Endothelial cell of umbilical vein (primary cell): ENCODE data around the gene TSEN15. TPM values are rescaled to one million over a fixed set of nuclear protein-coding genes. Genes with fewer than 3 reads are reported as not detected.
"Not testable (repeated sequence)": the region's sequence is repeated elsewhere in the genome, so short reads cannot be mapped to it uniquely, and the experiment has no call there.

Experiments used
- BruUV-seq: library from RNA; stranded (reverse); fragments of 400-500 nt; replicated peaks from 2 replicates; lab custom pipeline; 2021; lab: Mats Ljungman, UMichigan
- CTCF ChIA-PET: fragments of 300-600, 350-600 bp; sonication (Branson Sonifier 250); formaldehyde crosslinking; loops from one replicate; lab custom pipeline; 2021; ENCODE audit warnings: antibody characterized with exemption, inconsistent platforms; lab: Charles Lee
- POLR2A ChIA-PET: fragments of 300-600, 350-600 bp; sonication (Branson Sonifier 250); formaldehyde crosslinking; loops from one replicate; lab custom pipeline; 2021; ENCODE audit warnings: antibody characterized with exemption, inconsistent platforms; lab: Charles Lee
- DNase-seq: peaks from one replicate; pipeline ENCODE4 v3.0.0-alpha.2; 2011; ENCODE audit warnings: low read depth, low spot score
- FAIRE-seq: peaks from 2 replicates; lab custom pipeline; 2011; peaks lifted over from hg19 to GRCh38; lab: Jason Lieb, UNC
- H2AFZ ChIP-seq: 2 replicates; pipeline ENCODE4 v1.6.0; 2012; ENCODE audit warnings: low read depth, low read length, control low read depth, inconsistent platforms
- H3K27ac ChIP-seq: 2 replicates; pipeline ENCODE4 v1.5.1; 2011; ENCODE audit warnings: low read depth, mild to moderate bottlenecking, control low read depth, low read length, moderate library complexity; ENCODE audit not compliant: insufficient read depth
- H3K27me3 ChIP-seq, 2 experiments: 2 replicates each; pipeline versions ENCODE4 v1.6.0 to v1.6.1; 2011; ENCODE audit warnings: low read length in 2 of 2, mixed read lengths in 1 of 2; ENCODE audit not compliant: control insufficient read depth in 2 of 2, insufficient read depth in 2 of 2
- H3K36me3 ChIP-seq, 2 experiments: 2 replicates in 1 of 2; 3 replicates in 1 of 2; pipeline ENCODE4 v1.5.1; 2011; ENCODE audit warnings: low read length in 2 of 2, mild to moderate bottlenecking in 1 of 2, moderate library complexity in 1 of 2; ENCODE audit not compliant: control insufficient read depth in 2 of 2, insufficient read depth in 2 of 2; ENCODE audit errors: extremely low read depth in 1 of 2
- H3K4me1 ChIP-seq: 3 replicates; pipeline ENCODE4 v1.5.1; 2011; ENCODE audit warnings: mild to moderate bottlenecking, low read length; ENCODE audit not compliant: control insufficient read depth, insufficient read depth; ENCODE audit errors: extremely low read depth
- H3K4me2 ChIP-seq: 2 replicates; pipeline ENCODE4 v1.6.1; 2011; ENCODE audit warnings: low read length, control low read depth, mixed read lengths; ENCODE audit not compliant: insufficient read depth
- H3K4me3 ChIP-seq, 3 experiments: fragments of 200-600 bp in 1 of 3; sonication (generic), shearing (Covaris generic) in 1 of 3; replicated peaks in 1 of 3; 2 replicates each; pipeline ENCODE4 v1.5.1; 2011 to 2016; ENCODE audit warnings: control low read depth in 3 of 3, low read length in 3 of 3, mild to moderate bottlenecking in 2 of 3, inconsistent platforms in 1 of 3, low read depth in 1 of 3, moderate library complexity in 1 of 3; ENCODE audit not compliant: insufficient read depth in 1 of 3
- H3K79me2 ChIP-seq: 2 replicates; pipeline ENCODE4 v1.6.0; 2012; ENCODE audit warnings: low read length, inconsistent platforms; ENCODE audit not compliant: control insufficient read depth, insufficient read depth
- H3K9ac ChIP-seq: replicated peaks from 2 replicates; pipeline ENCODE3; 2011; ENCODE audit warnings: low read length, control low read depth; ENCODE audit not compliant: insufficient read depth; ENCODE audit errors: extremely low read depth
- H3K9me1 ChIP-seq: replicated peaks from 3 replicates; pipeline ENCODE4 v1.6.0; 2011; ENCODE audit warnings: mild to moderate bottlenecking, low read length; ENCODE audit not compliant: control insufficient read depth, insufficient read depth; ENCODE audit errors: extremely low read depth
- H3K9me3 ChIP-seq: replicated peaks from 2 replicates; pipeline ENCODE4 v1.5.1; 2012; ENCODE audit warnings: low read length, inconsistent platforms; ENCODE audit not compliant: control insufficient read depth, insufficient read depth
- H4K20me1 ChIP-seq: replicated peaks from 2 replicates; pipeline ENCODE3; 2011; ENCODE audit warnings: mild to moderate bottlenecking, low read length; ENCODE audit not compliant: control insufficient read depth, insufficient read depth; ENCODE audit errors: extremely low read depth
- EZH2 ChIP-seq: IDR thresholded peaks from 2 replicates; pipeline ENCODE4 v1.6.1; 2012; ENCODE audit warnings: borderline replicate concordance, low read depth, mild to moderate bottlenecking, moderate library complexity, low read length, inconsistent platforms; ENCODE audit not compliant: severe bottlenecking
- FOS ChIP-seq: IDR thresholded peaks from 2 replicates; pipeline ENCODE4 v1.6.1; 2011; ENCODE audit warnings: mild to moderate bottlenecking, low read length, moderate library complexity, borderline replicate concordance; ENCODE audit not compliant: insufficient read depth
- GATA2 ChIP-seq: IDR thresholded peaks from 2 replicates; pipeline ENCODE4 v1.7.0; 2011; ENCODE audit warnings: low read depth, mild to moderate bottlenecking, moderate library complexity, mixed read lengths, low read length; ENCODE audit not compliant: insufficient read length, insufficient read depth
- JUN ChIP-seq: IDR thresholded peaks from 2 replicates; pipeline ENCODE4 v1.6.1; 2011; ENCODE audit warnings: borderline replicate concordance, low read depth; ENCODE audit not compliant: insufficient read length, insufficient read depth
- MYC ChIP-seq: IDR thresholded peaks from one replicate; pipeline ENCODE4 v1.6.1; 2011; ENCODE audit warnings: mild to moderate bottlenecking, low read depth, low read length
- POLR2A ChIP-seq: IDR thresholded peaks from 2 replicates; pipeline ENCODE4 v1.6.1; 2012; ENCODE audit warnings: low read depth, mild to moderate bottlenecking, control low read depth, low read length
- POLR2AphosphoS5 ChIP-seq: IDR thresholded peaks from 2 replicates; pipeline ENCODE4 v1.6.1; 2012; ENCODE audit warnings: low read depth, mild to moderate bottlenecking, control low read depth, low read length, moderate library complexity; ENCODE audit not compliant: insufficient read depth
- dilution Hi-C: fragments of 300-500 bp; cut with MboI; formaldehyde crosslinking; loops from one replicate; pipeline ENCODE4 v1.15.0; 2019; ENCODE audit warnings: low sequenced_read_pairs; ENCODE audit not compliant: extremely low pct_ligation_motif_present
- intact Hi-C: fragments of 100-400 bp; cut with micrococcal nuclease; formaldehyde crosslinking; loops from one replicate; pipeline ENCODE4 v1.10.0; 2022
- polyA plus RNA-seq, 4 experiments: library from polyadenylated mRNA; depleted of rRNA in 3 of 4; stranded (reverse) in 3 of 4; unstranded in 1 of 4; fragments of >200 nt; gene quantifications; 2 replicates each; pipeline versions ENCODE4 v1.2.1 to v1.2.3, GENCODE V29; 2011 to 2012; ENCODE audit warnings: missing spikeins in 1 of 4
- total RNA-seq: library from RNA; stranded (reverse); gene quantifications from 2 replicates; pipeline ENCODE4 v1.2.3, GENCODE V29; 2021
- TF ChIP-seq, protein P1 (sequence below): IDR thresholded peaks from 2 replicates; pipeline ENCODE4 v1.6.1; 2011; ENCODE audit not compliant: insufficient read depth, insufficient read length
- TF ChIP-seq, protein P2 (sequence below), 2 donors: IDR thresholded peaks; 1 replicate in 1 of 2; 2 replicates in 1 of 2; pipeline ENCODE4 v1.5.1; 2011; ENCODE audit warnings: low read length in 2 of 2, mild to moderate bottlenecking in 2 of 2, moderate library complexity in 2 of 2, control low read depth in 1 of 2, inconsistent platforms in 1 of 2, low read depth in 1 of 2; ENCODE audit not compliant: insufficient read depth in 1 of 2; ENCODE audit errors: extremely low read depth in 1 of 2

Gene TSEN15
- total and polyA plus RNA-seq, 2 donors (not counting 3 experiments of a cell fraction or from before 2014, with no cell fraction given): 20.6 to 25.8 TPM

DNA sequence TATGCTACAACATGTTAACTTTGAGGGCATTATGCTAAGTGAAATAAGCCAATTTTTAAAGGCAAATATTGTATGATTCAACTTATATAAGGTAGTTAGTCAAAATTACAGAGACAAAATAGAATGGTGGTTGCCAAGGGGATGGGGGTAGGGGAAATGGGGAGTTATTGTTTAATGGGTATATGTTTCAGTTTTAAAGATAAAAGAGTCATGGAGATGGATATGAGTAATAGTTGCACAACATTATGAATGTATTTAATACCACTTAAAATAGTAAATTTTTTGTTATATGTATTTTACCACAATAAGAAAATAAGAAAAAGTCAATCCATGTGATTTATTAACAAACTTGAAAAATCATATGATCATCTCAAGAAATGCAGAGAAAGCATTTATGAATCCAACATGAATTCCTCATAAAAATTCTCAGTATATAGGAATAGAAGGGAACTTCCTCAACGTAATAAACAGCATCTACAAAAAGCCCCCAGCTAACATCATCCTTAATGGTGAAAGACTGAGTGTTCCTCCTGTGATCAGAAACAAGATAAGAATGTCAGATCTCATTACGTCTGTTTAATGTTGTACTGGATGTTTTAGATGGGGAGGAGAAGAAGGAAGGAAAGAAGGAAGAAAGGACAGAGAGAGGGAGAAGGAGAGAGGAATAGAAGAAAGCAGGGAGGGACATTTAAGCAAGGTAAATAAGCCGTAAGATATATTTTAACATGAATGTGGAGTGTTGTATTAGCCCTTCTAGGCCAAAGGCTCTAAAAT, 6.7 kb upstream of the TSEN15 start:
- no peaks in the 10 kb centered on the region for H3K9me3 ChIP-seq
- DNase-seq (no peak), FAIRE-seq (no peak)
- no peaks in the 10 kb centered on the region for H3K79me2 ChIP-seq
- H3K36me3 ChIP-seq: no peaks in the 10 kb centered on the region
- H4K20me1 ChIP-seq: no peaks in the 10 kb centered on the region
- TF ChIP-seq POLR2AphosphoS5: no peak
- TF ChIP-seq GATA2: no peak
- TF ChIP-seq POLR2A: no peak
- TF ChIP-seq FOS: no peak
- TF ChIP-seq MYC: no peak
- TF ChIP-seq, protein P1, sequence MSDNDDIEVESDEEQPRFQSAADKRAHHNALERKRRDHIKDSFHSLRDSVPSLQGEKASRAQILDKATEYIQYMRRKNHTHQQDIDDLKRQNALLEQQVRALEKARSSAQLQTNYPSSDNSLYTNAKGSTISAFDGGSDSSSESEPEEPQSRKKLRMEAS: no peak
- TF ChIP-seq EZH2: no peak
- TF ChIP-seq, protein P2, sequence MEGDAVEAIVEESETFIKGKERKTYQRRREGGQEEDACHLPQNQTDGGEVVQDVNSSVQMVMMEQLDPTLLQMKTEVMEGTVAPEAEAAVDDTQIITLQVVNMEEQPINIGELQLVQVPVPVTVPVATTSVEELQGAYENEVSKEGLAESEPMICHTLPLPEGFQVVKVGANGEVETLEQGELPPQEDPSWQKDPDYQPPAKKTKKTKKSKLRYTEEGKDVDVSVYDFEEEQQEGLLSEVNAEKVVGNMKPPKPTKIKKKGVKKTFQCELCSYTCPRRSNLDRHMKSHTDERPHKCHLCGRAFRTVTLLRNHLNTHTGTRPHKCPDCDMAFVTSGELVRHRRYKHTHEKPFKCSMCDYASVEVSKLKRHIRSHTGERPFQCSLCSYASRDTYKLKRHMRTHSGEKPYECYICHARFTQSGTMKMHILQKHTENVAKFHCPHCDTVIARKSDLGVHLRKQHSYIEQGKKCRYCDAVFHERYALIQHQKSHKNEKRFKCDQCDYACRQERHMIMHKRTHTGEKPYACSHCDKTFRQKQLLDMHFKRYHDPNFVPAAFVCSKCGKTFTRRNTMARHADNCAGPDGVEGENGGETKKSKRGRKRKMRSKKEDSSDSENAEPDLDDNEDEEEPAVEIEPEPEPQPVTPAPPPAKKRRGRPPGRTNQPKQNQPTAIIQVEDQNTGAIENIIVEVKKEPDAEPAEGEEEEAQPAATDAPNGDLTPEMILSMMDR (IDR thresholded peaks at IDR 0.05; ENCODE audit: extremely low read depth in 1 of 2, insufficient read depth in 1 of 2, low read depth in 1 of 2, low read length in 2 of 2): no peak
- no peak for TF ChIP-seq JUN
- intact Hi-C loops (no loop called here), dilution Hi-C loops (no loop called here)
- ChIA-PET POLR2A (no interaction called here), CTCF (no interaction called here)
- H3K4me2 ChIP-seq: no peak overlapping the region
- peaks cover 19 to 41% of the 10 kb centered on the region in 2 experiments for H3K27me3 ChIP-seq
- H3K27ac ChIP-seq: no peak overlapping the region
- H2AFZ ChIP-seq: no peak overlapping the region
- no TSS peak for BruUV-seq
- H3K4me3 ChIP-seq: no peak overlapping the region
- H3K9me1 ChIP-seq: no peaks in the 10 kb centered on the region
- H3K9ac ChIP-seq: no peak overlapping the region
- no peaks in the 10 kb centered on the region for H3K4me1 ChIP-seq

DNA sequence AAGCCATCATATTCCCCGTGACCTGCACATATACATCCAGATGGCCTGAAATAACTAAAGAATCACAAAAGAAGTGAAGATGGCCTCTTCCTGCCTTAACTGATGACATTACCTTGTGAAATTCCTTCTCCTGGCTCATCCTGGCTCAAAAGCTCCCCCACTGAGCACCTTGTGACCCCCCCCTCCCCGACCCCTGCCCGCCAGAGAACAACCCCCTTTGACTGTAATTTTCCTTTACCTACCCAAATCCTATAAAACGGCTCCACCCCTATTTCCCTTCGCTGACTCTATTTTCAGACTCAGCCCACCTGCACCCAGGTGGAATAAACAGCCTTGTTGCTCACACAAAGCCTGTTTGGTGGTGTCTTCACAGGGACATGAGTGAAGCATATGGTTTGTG, 4.0 kb upstream of the TSEN15 start:
- BruUV-seq, H3K27ac ChIP-seq, POLR2A ChIA-PET, H4K20me1 ChIP-seq, DNase-seq, intact Hi-C loops, H3K4me3 ChIP-seq, H3K9ac ChIP-seq, FAIRE-seq, H2AFZ ChIP-seq, H3K79me2 ChIP-seq, H3K9me3 ChIP-seq, H3K4me2 ChIP-seq, H3K4me1 ChIP-seq, H3K9me1 ChIP-seq, H3K36me3 ChIP-seq, CTCF ChIA-PET, dilution Hi-C loops: not testable (repeated sequence)
- peaks cover 12 to 33% of the 10 kb centered on the region in 2 experiments for H3K27me3 ChIP-seq
